HG03039 (cell line): ENCODE measurements around the gene FAM177A1.
"Not testable (repeated sequence)": the region's sequence is repeated elsewhere in the genome, so short reads cannot be mapped to it uniquely, and the experiment has no call there.

Source experiments
- ATAC-seq: cut with Tn5 transposase; IDR thresholded peaks from one replicate; pipeline ENCODE4 v1.9.1; 2021; ENCODE audit warnings: mild to moderate bottlenecking, moderate library complexity; ENCODE audit not compliant: unreplicated experiment

The FAM177A1 gene

GRCh38 chr14:35061113-35061791 is 15.2 kb downstream of the FAM177A1 start:
- not testable (repeated sequence) for ATAC-seq

- ATAC-seq = not testable (repeated sequence)
Measured at GRCh38 chr14:35065731-35066130, 19.7 kb downstream of the FAM177A1 start.

GRCh38 chr14:35068238-35069012 is 22.4 kb downstream of the FAM177A1 start:
- no peak for ATAC-seq

GRCh38 chr14:35072226-35072625 is 26.2 kb downstream of the FAM177A1 start:
- ATAC-seq = no peak

- no peak for ATAC-seq
Measured at GRCh38 chr14:35073486-35073885, 27.4 kb downstream of the FAM177A1 start.

- ATAC-seq = no peak
Measured at GRCh38 chr14:35078082-35078481, 32.0 kb downstream of the FAM177A1 start.

- no peak for ATAC-seq
Measured at GRCh38 chr14:35079742-35080141, 33.7 kb downstream of the FAM177A1 start.

GRCh38 chr14:35083530-35084150 is 37.6 kb downstream of the FAM177A1 start:
- no peak for ATAC-seq

GRCh38 chr14:35085441-35085840 is 39.4 kb downstream of the FAM177A1 start:
- ATAC-seq = no peak

- no peak for ATAC-seq
Measured at GRCh38 chr14:35088514-35088913, 42.4 kb downstream of the FAM177A1 start.

- ATAC-seq = not testable (repeated sequence)
Measured at GRCh38 chr14:35094645-35095044, 48.6 kb downstream of the FAM177A1 start.

- ATAC-seq = no peak
Measured at GRCh38 chr14:35107866-35108265, 61.8 kb downstream of the FAM177A1 start.

- ATAC-seq = no peak
Measured at GRCh38 chr14:35112641-35113040, 66.6 kb downstream of the FAM177A1 start.

- ATAC-seq = no peak
Measured at GRCh38 chr14:35113308-35113950, 67.4 kb downstream of the FAM177A1 start.

- ATAC-seq = no peak
Measured at GRCh38 chr14:35114036-35114435, 68.0 kb downstream of the FAM177A1 start.

- ATAC-seq = no peak
Measured at GRCh38 chr14:35116242-35116641, 70.2 kb downstream of the FAM177A1 start.

- no peak for ATAC-seq
Measured at GRCh38 chr14:35117112-35117511, 71.0 kb downstream of the FAM177A1 start.

GRCh38 chr14:35121026-35121886 is 75.2 kb downstream of the FAM177A1 start:
- ATAC-seq = no peak

- ATAC-seq = peak; percentile 71
Measured at GRCh38 chr14:35121887-35122695, 76.0 kb downstream of the FAM177A1 start, which contains the start of the genes PPP2R3C and PRORP. TSS of gene PPP2R3C (minus strand) at chr14:35121990. CDS start at chr14:35121959, 31 bp downstream. TSS of gene PRORP (plus strand) at chr14:35122552. CDS start at chr14:35123246, 694 bp downstream.
